Raji (cell line): ENCODE results near the gene SLX4IP.

ENCODE experiments used
- POLR2A ChIP-seq: IDR thresholded peaks from 2 replicates; pipeline ENCODE4 v1.6.1; 2011; ENCODE audit warnings: low read depth, low read length, control low read depth; ENCODE audit not compliant: insufficient read depth

SLX4IP gene

GRCh38 chr20:10537850-10538480 is 102.9 kb downstream of the SLX4IP start:
- TF ChIP-seq POLR2A = no peak

GRCh38 chr20:10538768-10539167 is 103.7 kb downstream of the SLX4IP start:
- no peak for TF ChIP-seq POLR2A

- no peak for TF ChIP-seq POLR2A
These were observed 104.9 kb downstream of the SLX4IP start for GRCh38 chr20:10539818-10540553.

GRCh38 chr20:10540636-10541493 is 105.8 kb downstream of the SLX4IP start:
- TF ChIP-seq POLR2A = no peak

GRCh38 chr20:10541668-10542411 is 106.7 kb downstream of the SLX4IP start:
- no peak for TF ChIP-seq POLR2A

GRCh38 chr20:10542442-10542841 is 107.3 kb downstream of the SLX4IP start:
- TF ChIP-seq POLR2A = no peak

GRCh38 chr20:10543480-10543879 is 108.4 kb downstream of the SLX4IP start:
- no peak for TF ChIP-seq POLR2A

- no peak for TF ChIP-seq POLR2A
These were observed 112.4 kb downstream of the SLX4IP start for GRCh38 chr20:10547276-10548114.

GRCh38 chr20:10549511-10549910 is 114.4 kb downstream of the SLX4IP start:
- TF ChIP-seq POLR2A = no peak

GRCh38 chr20:10550204-10551118 is 115.4 kb downstream of the SLX4IP start:
- TF ChIP-seq POLR2A = no peak

- no peak for TF ChIP-seq POLR2A
These were observed 116.9 kb downstream of the SLX4IP start for GRCh38 chr20:10551732-10552724.

GRCh38 chr20:10553326-10553984 is 118.3 kb downstream of the SLX4IP start:
- TF ChIP-seq POLR2A = no peak

- no peak for TF ChIP-seq POLR2A
These were observed 119.2 kb downstream of the SLX4IP start for GRCh38 chr20:10554285-10554684.
